Lower lobe of right lung (tissue), 2 donors: ENCODE data around the gene ZNF641. TPM values are rescaled to one million over a fixed set of nuclear protein-coding genes. Genes with fewer than 3 reads are reported as not detected.

ENCODE experiments used
- ATAC-seq, 2 donors: fragments of 200-7000 bp; cut with Tn5 transposase; one replicate each; pipeline ENCODE4 v1.9.1; 2020 to 2022; ENCODE audit warnings: mild to moderate bottlenecking in 2 of 2, moderate library complexity in 2 of 2
- DNase-seq: peaks from one replicate; pipeline ENCODE4 v3.0.0-alpha.2; 2020
- H3K27ac ChIP-seq: fragments of 200-600 bp; one replicate; pipeline ENCODE4 v1.8.0; 2022
- H3K27me3 ChIP-seq: fragments of 200-600 bp; one replicate; pipeline ENCODE4 v1.8.0; 2022; ENCODE audit warnings: low read depth
- H3K36me3 ChIP-seq: fragments of 200-600 bp; one replicate; pipeline ENCODE4 v1.8.0; 2022; ENCODE audit warnings: mild to moderate bottlenecking
- H3K4me1 ChIP-seq: fragments of 200-600 bp; one replicate; pipeline ENCODE4 v1.8.0; 2022
- H3K4me3 ChIP-seq: fragments of 200-600 bp; one replicate; pipeline ENCODE4 v1.8.0; 2022; ENCODE audit warnings: mild to moderate bottlenecking
- H3K9me3 ChIP-seq: fragments of 200-600 bp; one replicate; pipeline ENCODE4 v1.8.0; 2022
- CTCF ChIP-seq: fragments of 200-600 bp; IDR thresholded peaks from one replicate; pipeline ENCODE4 v1.8.0; 2022; ENCODE audit warnings: antibody characterized with exemption, mild to moderate bottlenecking
- intact Hi-C: fragments of 100-400 bp; cut with DNase I; formaldehyde crosslinking; loops from one replicate; pipeline ENCODE4 v1.11.0; 2022
- total RNA-seq: library from RNA; stranded (reverse); fragmentation: NEBNext Ultra II Directional; extraction: Animal tissue kit (Norgen Biotek cat#: 25700); gene quantifications from one replicate; pipeline ENCODE4 v1.2.1, GENCODE V29; 2021
- donor health status: DM: no; HTN: yes; CAD: no; lungs with severe emphysema.

The ZNF641 gene
- total RNA-seq, 1 donor from 2014 or later = 27.3 TPM

GRCh38 chr12:48380596-48380995 is 29.9 kb upstream of the ZNF641 start:
- H3K4me1 ChIP-seq = no peaks in the 10 kb centered on the region
- TF ChIP-seq CTCF = no peak
- intact Hi-C loops = no loop called here
- H3K9me3 ChIP-seq = no peaks in the 10 kb centered on the region
- H3K27me3 ChIP-seq = no peaks in the 10 kb centered on the region
- ATAC-seq = no peak
- H3K27ac ChIP-seq = no peak overlapping the region
- H3K4me3 ChIP-seq = no peak overlapping the region
- no peaks in the 10 kb centered on the region for H3K36me3 ChIP-seq
- DNase-seq = no peak

- intact Hi-C loops = no loop called here
- Histone ChIP-seq H3K9me3 (no peaks in the 10 kb centered on the region), H3K27me3 (no peaks in the 10 kb centered on the region), H3K36me3 (no peaks in the 10 kb centered on the region), H3K4me1 (no peaks in the 10 kb centered on the region), H3K27ac (no peak overlapping the region), H3K4me3 (no peak overlapping the region)
- no peak for DNase-seq
- ATAC-seq = no peak
- no peak for TF ChIP-seq CTCF
Observed at GRCh38 chr12:48379794-48380193, 29.1 kb upstream of the ZNF641 start.

- no peaks in the 10 kb centered on the region for H3K9me3 ChIP-seq
- no peak for TF ChIP-seq CTCF
- H3K4me1 ChIP-seq = no peaks in the 10 kb centered on the region
- H3K27ac ChIP-seq = no peak overlapping the region
- no peaks in the 10 kb centered on the region for H3K36me3 ChIP-seq
- DNase-seq (no peak), ATAC-seq (no peak)
- no peak overlapping the region for H3K4me3 ChIP-seq
- H3K27me3 ChIP-seq = no peaks in the 10 kb centered on the region
- intact Hi-C loops = no loop called here
Observed at GRCh38 chr12:48377646-48378045, 26.9 kb upstream of the ZNF641 start.

- no peaks in the 10 kb centered on the region for H3K4me1 ChIP-seq
- no peak overlapping the region for H3K27ac ChIP-seq
- H3K36me3 ChIP-seq = no peaks in the 10 kb centered on the region
- ATAC-seq = no peak
- intact Hi-C loops = no loop called here
- H3K4me3 ChIP-seq = no peak overlapping the region
- DNase-seq = no peak
- no peak for TF ChIP-seq CTCF
- H3K9me3 ChIP-seq = no peaks in the 10 kb centered on the region
- no peaks in the 10 kb centered on the region for H3K27me3 ChIP-seq
Observed at GRCh38 chr12:48374164-48374563, 23.4 kb upstream of the ZNF641 start.

- no peaks in the 10 kb centered on the region for H3K9me3 ChIP-seq
- no peak overlapping the region for H3K4me3 ChIP-seq
- no peaks in the 10 kb centered on the region for H3K36me3 ChIP-seq
- no peak for TF ChIP-seq CTCF
- H3K27me3 ChIP-seq = no peaks in the 10 kb centered on the region
- intact Hi-C loops = no loop called here
- DNase-seq = no peak
- no peaks in the 10 kb centered on the region for H3K4me1 ChIP-seq
- H3K27ac ChIP-seq = no peak overlapping the region
- ATAC-seq = no peak
Observed at GRCh38 chr12:48366131-48366530, 15.4 kb upstream of the ZNF641 start.
